HG02970 (cell line): ENCODE results near the gene CPNE4.
"Not testable (repeated sequence)": the region's sequence is repeated elsewhere in the genome, so short reads cannot be mapped to it uniquely, and the experiment has no call there.

Experiments
- ATAC-seq: cut with Tn5 transposase; IDR thresholded peaks from one replicate; pipeline ENCODE4 v1.9.1; 2021; ENCODE audit warnings: mild to moderate bottlenecking, moderate library complexity, moderate number of reproducible peaks; ENCODE audit not compliant: unreplicated experiment, low FRiP score

CPNE4 gene

GRCh38 chr3:132034486-132035464 lies at the start of gene CPNE4:
TSS of gene CPNE4 (minus strand) at chr3:132035014.
- ATAC-seq: peak; percentile 60

GRCh38 chr3:132083583-132084279 lies 48.9 kb upstream of the CPNE4 start:
- ATAC-seq: no peak

GRCh38 chr3:132083159-132083558 lies 48.3 kb upstream of the CPNE4 start:
- no peak for ATAC-seq

GRCh38 chr3:132079147-132079546 lies 44.3 kb upstream of the CPNE4 start:
- ATAC-seq: no peak

- ATAC-seq: no peak
Measured at GRCh38 chr3:132073771-132074170, 39.0 kb upstream of the CPNE4 start.

- no peak for ATAC-seq
Measured at GRCh38 chr3:132071043-132071442, 36.2 kb upstream of the CPNE4 start.

- ATAC-seq: no peak
Measured at GRCh38 chr3:132064114-132064513, 29.3 kb upstream of the CPNE4 start.

GRCh38 chr3:132062535-132062934 lies 27.7 kb upstream of the CPNE4 start:
- ATAC-seq: no peak

- ATAC-seq: no peak
Measured at GRCh38 chr3:132055872-132056271, 21.1 kb upstream of the CPNE4 start.

GRCh38 chr3:132047209-132047608 lies 12.4 kb upstream of the CPNE4 start:
- no peak for ATAC-seq

- not testable (repeated sequence) for ATAC-seq
Measured at GRCh38 chr3:132044874-132045273, 10.1 kb upstream of the CPNE4 start.

GRCh38 chr3:132042681-132043080 lies 7.9 kb upstream of the CPNE4 start:
- no peak for ATAC-seq

- ATAC-seq: no peak
Measured at GRCh38 chr3:132038198-132038825, 3.5 kb upstream of the CPNE4 start.

GRCh38 chr3:132037581-132037980 lies 2.8 kb upstream of the CPNE4 start:
- ATAC-seq: no peak

- no peak for ATAC-seq
Measured at GRCh38 chr3:132037056-132037455, 2.2 kb upstream of the CPNE4 start.

GRCh38 chr3:132034097-132034485 lies 723 bp downstream of the CPNE4 start:
- no peak for ATAC-seq

- ATAC-seq: no peak
Measured at GRCh38 chr3:132033471-132033870, 1.3 kb downstream of the CPNE4 start.

GRCh38 chr3:132032959-132033358 lies 1.9 kb downstream of the CPNE4 start:
- ATAC-seq: no peak

GRCh38 chr3:132029182-132029902 lies 5.5 kb downstream of the CPNE4 start:
- no peak for ATAC-seq

GRCh38 chr3:132022914-132023313 lies 11.9 kb downstream of the CPNE4 start:
- ATAC-seq: no peak
